Activated T-cell treated with anti-CD3 and anti-CD28 coated beads for 4 hours (primary cell): ENCODE results near the gene CST3.

Experiments
- DNase-seq: peaks from one replicate; pipeline ENCODE4 v3.0.0-alpha.2; 2020

The CST3 gene

DNA sequence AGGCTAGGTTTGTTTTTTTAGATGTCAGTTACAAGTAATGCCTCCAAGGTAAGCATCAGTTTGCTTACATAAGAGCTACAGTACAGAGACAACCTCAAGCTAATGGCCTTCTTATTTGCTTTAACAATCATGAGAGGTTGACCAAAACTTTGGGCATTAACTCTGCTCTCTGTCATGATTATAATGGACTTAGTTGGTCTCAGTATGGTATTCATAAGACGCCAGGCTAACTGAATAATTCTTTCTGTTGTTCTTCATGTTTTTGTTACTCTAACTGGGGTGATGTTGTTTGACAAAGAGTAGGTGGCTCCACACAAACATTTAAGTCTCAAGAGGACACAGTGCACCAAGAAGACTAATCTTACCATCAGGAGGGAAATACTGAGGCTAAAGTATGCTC lies 41.8 kb downstream of the CST3 start:
- no peak for DNase-seq

DNA sequence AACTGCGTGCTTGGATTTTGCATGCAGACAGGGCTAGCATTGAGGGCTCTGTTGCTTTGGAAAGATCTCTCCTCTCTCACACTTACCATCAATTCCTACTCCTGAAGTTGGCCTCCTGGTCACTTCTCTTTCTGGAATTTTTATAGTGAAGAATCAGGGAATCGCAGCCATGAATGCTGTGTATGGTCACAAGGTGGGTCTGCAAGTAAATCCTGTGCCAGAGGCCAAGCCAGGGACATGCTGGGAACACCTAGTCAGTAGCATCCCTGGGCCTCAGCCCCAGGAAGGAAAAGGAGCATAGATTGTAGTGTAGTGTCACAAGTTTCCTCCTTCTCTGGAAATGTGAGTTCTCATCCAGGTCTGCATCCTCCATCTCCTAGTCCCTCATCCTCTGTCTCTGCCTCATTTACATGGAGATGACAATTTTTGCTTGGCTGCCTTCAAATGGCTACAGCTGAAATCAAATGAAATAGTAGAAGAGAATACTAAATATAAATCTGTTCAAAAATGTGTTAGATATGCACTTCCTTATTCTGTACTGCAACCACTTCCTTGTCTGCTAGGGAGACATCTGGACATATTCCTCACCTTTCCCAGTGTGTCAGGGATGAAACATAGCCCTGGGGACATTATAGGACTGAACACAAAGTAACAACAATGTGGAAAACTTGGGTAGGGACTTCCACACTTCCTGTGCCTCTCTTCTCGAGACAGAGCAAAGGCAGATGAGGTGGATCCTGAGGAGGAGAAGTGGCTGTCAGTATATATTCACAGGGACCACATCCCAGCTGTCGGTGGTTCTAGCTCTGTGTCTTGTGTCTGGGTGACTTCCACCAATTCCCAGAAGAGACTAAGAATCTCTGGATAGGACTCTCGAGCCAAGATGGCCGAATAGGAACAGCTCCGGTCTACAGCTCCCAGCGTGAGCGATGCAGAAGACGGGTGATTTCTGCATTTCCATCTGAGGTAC lies 49.0 kb downstream of the CST3 start:
- no peak for DNase-seq

DNA sequence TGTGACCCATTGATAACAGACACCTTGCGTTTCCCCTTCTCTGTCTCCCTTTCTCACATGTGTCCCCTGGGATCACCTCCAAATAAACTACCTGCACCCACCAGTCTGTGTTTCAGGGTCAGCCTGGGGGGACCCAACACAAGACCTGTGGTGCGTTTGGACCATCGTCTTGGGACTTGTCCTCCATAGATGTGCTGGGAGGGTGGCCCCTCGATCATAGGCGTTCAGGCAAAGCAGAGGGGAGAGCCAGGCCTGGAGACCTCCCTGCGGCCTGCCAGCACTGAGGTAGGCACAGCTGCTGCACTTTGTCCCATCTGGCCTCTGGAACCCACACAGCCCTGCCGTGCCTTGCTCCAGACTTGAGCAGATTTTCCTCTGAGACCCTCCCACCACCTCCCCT lies 50.1 kb downstream of the CST3 start:
- no peak for DNase-seq

DNA sequence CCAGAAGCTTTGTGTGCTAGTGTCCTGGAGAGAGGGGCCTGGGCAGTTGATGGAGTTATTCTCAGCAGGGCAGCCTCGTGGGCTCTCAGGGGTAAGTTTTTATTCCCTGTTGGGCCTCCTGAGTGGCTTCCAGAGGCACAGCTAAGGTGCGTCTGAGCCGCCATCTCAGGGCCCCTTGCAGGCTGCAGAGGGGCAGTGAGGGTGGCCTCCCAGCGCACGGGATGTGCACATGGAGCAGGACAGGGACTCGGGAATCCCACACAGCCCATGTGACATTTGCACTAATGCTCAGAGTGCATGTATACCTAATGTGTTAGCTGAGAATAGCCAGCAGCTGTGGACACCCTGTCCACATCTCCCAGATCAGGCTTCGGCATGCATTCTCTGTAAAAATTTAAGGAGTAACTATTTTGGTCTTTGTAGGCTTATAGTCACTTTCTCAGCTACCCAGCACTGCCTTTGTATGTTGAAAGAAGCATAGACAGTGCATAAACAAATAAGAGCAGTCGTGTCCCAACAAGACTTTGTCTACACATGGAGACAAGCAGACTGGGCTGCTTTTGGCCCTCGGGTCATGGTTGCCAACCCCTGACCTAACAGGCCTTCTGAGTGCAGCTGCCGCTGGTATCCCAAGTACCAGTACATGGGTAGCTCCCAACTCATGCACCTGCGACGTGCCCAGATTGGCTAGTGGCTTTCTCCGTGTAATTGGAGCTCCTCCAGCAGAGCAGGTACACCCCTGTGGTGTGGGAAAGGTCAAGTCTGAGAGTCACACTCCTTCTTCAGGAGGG lies 50.8 kb downstream of the CST3 start:
- DNase-seq: no peak

DNA sequence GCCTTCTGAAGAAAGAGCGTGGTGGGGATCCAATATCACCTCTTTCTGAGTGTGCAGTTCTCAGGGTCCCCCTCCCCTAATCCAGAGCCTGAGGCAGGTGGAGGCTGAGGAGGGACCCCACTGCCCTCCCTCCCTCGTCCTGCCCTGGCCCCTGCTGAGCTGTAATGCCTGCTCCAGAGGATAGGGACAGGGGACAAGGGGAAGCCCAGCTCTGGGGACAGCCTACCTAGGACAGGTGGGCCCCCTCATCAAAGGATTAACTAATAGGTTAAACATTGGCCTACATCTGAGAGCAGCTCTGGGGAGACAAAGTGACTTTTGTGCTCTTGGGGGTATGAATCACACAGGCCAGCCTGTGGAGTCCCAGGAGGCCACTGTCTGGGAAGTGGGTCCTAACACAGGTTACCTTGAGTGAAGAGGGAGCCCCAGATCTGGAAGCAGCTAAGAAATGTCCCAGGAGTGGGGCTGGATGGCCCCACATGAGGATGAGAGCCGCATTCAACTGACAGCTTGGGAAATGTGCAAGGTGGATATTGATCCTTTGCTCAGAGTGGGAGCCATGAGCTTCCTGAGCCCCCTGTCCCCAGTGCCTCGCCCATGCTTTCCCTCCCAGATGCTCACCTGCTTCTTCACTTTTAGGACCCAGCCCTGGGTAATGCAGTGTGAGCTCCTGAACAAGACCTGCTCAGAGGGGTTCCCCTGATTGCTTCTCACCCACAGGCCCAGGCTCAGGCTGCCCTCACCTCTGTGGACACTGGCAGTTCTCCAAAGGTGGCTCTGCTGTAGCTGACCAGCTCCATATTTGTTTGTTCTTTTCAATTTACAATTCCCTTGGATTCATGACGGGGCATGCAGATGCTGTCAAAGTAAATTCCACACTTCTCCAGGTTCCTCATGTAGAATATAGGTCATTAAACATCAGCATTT lies 51.7 kb downstream of the CST3 start:
- no peak for DNase-seq

DNA sequence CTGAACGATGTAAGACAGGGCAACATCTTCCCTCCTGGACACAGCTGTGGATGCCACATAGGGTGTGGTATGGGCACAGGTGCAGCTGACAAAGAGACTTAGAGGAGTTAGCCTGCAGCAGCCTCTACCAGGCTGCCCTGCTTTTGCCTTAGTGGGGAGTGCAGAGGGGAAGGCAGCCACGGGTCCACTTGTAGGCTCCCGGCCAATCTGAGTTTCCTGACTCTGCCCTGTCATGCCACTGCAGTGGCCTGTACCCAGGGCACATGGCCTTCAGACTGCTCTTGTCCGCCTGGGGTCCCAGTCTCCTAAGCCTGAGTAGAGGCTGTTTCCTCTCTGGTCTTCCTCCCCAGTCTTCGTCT lies 52.3 kb downstream of the CST3 start:
- DNase-seq: no peak

DNA sequence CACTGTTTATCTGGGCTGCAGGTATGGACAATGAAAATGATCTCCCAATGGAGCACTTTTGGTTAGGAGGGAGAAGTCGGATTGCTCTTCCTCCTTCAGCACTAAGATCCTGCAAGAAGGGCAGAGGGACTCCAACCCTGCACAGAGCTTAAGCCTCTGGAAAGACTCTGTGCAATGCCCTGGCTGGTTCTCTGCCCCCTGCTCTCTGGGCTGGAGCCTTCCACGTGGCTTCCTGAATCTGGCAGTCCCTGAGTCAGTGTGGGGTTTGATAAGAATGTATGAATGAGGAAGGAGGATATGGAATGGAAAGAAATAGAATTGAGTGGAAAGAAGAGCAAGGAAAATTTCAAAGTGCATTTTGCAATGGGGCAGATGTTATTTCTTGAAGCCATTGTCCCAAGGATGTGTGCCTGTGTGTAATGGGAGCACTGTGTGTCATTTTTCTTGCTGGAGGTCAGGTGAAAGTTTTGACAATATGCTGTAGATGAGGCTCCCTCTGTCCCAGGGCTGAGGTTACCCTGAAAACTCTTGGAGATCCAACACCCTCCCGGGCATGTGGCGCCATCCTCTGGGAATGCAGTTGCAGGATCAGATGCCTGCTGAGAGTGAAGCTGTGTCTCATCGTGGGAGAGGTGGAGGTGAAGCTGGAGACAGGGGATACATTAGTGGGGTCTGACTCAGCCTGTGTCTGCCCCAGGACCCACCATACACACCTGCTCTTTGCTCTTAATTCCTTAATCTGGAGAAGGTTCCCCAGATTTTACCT lies 53.1 kb downstream of the CST3 start:
- no peak for DNase-seq
